Stimulated activated CD8-positive, alpha-beta memory T cell treated with anti-CD3 and anti-CD28 coated beads, Interleukin-12 subunit alpha, Interleukin-12 subunit beta, amount 100 ng/mL, for 1 hour (primary cell): ENCODE measurements around the gene ATG16L2.
"Not testable (repeated sequence)": the region's sequence is repeated elsewhere in the genome, so short reads cannot be mapped to it uniquely, and the experiment has no call there.

ENCODE experiments used
- DNase-seq: peaks from one replicate; pipeline ENCODE4 v3.0.0-alpha.2; 2020; ENCODE audit warnings: low read depth

Gene ATG16L2

GRCh38 chr11:72805216-72805615 is 9.0 kb upstream of the ATG16L2 start:
- DNase-seq, result no peak

GRCh38 chr11:72806378-72806777 is 7.8 kb upstream of the ATG16L2 start:
- DNase-seq, result not testable (repeated sequence)

GRCh38 chr11:72807021-72807693 is 7.1 kb upstream of the ATG16L2 start:
- DNase-seq, result no peak

GRCh38 chr11:72807792-72808191 is 6.4 kb upstream of the ATG16L2 start:
- DNase-seq, result no peak

GRCh38 chr11:72808331-72808798 is 5.8 kb upstream of the ATG16L2 start:
- DNase-seq, result no peak

- not testable (repeated sequence) for DNase-seq
These were observed 2.5 kb upstream of the ATG16L2 start for GRCh38 chr11:72811686-72812085.

- DNase-seq, result no peak
These were observed 1.6 kb upstream of the ATG16L2 start for GRCh38 chr11:72812604-72812966.

GRCh38 chr11:72812967-72813739 is 1.1 kb upstream of the ATG16L2 start:
- DNase-seq, result peak; percentile 52

- peak; percentile 70 for DNase-seq
These were observed 398 bp upstream of the ATG16L2 start for GRCh38 chr11:72813740-72814285.

- DNase-seq, result no peak
These were observed 953 bp downstream of the ATG16L2 start for GRCh38 chr11:72815110-72815618.

GRCh38 chr11:72816404-72816990 is 2.3 kb downstream of the ATG16L2 start:
- DNase-seq, result no peak

GRCh38 chr11:72817966-72818365 is 3.8 kb downstream of the ATG16L2 start:
- no peak for DNase-seq

- DNase-seq, result no peak
These were observed 4.8 kb downstream of the ATG16L2 start for GRCh38 chr11:72818971-72819370.

GRCh38 chr11:72820439-72821139 is 6.4 kb downstream of the ATG16L2 start:
- DNase-seq, result no peak

GRCh38 chr11:72821221-72821919 is 7.2 kb downstream of the ATG16L2 start:
- DNase-seq, result no peak

- peak; percentile 55 for DNase-seq
These were observed 7.9 kb downstream of the ATG16L2 start for GRCh38 chr11:72821920-72822799.

- no peak for DNase-seq
These were observed 9.0 kb downstream of the ATG16L2 start for GRCh38 chr11:72823105-72823804.

- no peak for DNase-seq
These were observed 9.8 kb downstream of the ATG16L2 start for GRCh38 chr11:72824020-72824419.

- DNase-seq, result no peak
These were observed 10.7 kb downstream of the ATG16L2 start for GRCh38 chr11:72824811-72825505.
